ENCODE data around the gene BRSK1.

DNA sequence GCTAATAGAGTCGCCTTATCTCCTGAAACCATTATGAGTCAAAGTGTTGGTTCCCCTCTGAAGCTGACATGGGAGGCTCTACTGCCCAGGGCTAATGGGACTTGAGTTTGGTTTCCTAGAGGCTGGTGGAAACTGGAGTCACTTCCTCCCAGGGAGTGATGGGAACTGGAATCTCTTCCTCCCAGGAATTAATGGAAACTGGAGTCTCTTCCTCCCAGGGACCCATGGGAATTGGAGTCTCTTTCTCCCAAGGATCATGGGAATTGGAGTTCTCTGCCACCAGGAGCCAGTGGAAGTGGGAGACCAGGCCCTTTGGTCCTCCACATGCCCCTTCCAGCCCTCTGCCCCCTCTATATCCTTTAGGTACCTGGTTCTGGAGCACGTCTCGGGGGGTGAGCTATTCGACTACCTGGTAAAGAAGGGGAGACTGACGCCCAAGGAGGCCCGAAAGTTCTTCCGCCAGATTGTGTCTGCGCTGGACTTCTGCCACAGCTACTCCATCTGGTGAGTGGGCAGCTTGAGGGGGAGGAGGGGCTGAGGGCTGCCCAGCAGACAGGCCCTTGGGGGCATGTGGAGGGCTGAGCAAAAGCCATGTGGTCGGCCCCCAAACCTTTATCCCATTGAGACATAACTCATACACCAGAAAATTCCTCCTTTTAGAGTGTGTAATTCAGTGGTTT, 5.5 kb downstream of the BRSK1 start:
- no peak for TF ChIP-seq POLR2AphosphoS5 (IDR thresholded peaks at IDR 0.05; ENCODE audit: low read depth, low read length)
- no peak for TF ChIP-seq TAF1 (IDR thresholded peaks at IDR 0.05; ENCODE audit: borderline replicate concordance, insufficient read depth, low read length)
